WTC11 (cell line): ENCODE measurements around the gene SND1.

Experiments
- CBFB ChIP-seq: sonication (generic); formaldehyde crosslinking; IDR thresholded peaks from 2 replicates; pipeline ENCODE4 v1.8.1; 2022; ENCODE audit warnings: mild to moderate bottlenecking, low read depth, missing genetic modification reagents
- CREB1 ChIP-seq: sonication (generic); formaldehyde crosslinking; IDR thresholded peaks from 2 replicates; pipeline ENCODE4 v1.8.0; 2023; ENCODE audit warnings: mild to moderate bottlenecking, missing genetic modification reagents
- CTCF ChIP-seq: fragments of 200-600 bp; IDR thresholded peaks from 2 replicates; pipeline ENCODE4 v1.8.0; 2022; ENCODE audit warnings: antibody characterized with exemption
- ESRRA ChIP-seq: sonication (generic); formaldehyde crosslinking; IDR thresholded peaks from 2 replicates; pipeline ENCODE4 v1.8.1; 2022; ENCODE audit warnings: mild to moderate bottlenecking, missing genetic modification reagents, borderline replicate concordance
- JUN ChIP-seq: sonication (generic); formaldehyde crosslinking; IDR thresholded peaks from 2 replicates; pipeline ENCODE4 v1.8.0; 2023; ENCODE audit warnings: mild to moderate bottlenecking, missing genetic modification reagents
- NFATC4 ChIP-seq: fragments of 250-450 bp; sonication (Bioruptor Pico); IDR thresholded peaks from 2 replicates; pipeline ENCODE4 v1.9.0; 2021; ENCODE audit warnings: mild to moderate bottlenecking
- SP1 ChIP-seq: sonication (generic); formaldehyde crosslinking; conservative IDR thresholded peaks from 2 replicates; pipeline ENCODE4 v1.8.1; 2022; ENCODE audit warnings: missing genetic modification reagents
- USF1 ChIP-seq: sonication (generic); formaldehyde crosslinking; IDR thresholded peaks from 2 replicates; pipeline ENCODE4 v1.8.0; 2022; ENCODE audit warnings: mild to moderate bottlenecking, missing genetic modification reagents
- USF2 ChIP-seq: sonication (generic); formaldehyde crosslinking; IDR thresholded peaks from 2 replicates; pipeline ENCODE4 v1.8.1; 2023; ENCODE audit warnings: mild to moderate bottlenecking, missing genetic modification reagents, moderate library complexity
- ZNF121 ChIP-seq: sonication (generic); formaldehyde crosslinking; IDR thresholded peaks from 2 replicates; pipeline ENCODE4 v1.8.0; 2023; ENCODE audit warnings: missing genetic modification reagents
- ZNF423 ChIP-seq: fragments of 250-450 bp; sonication (Bioruptor Pico); IDR thresholded peaks from 2 replicates; pipeline ENCODE4 v2.1.2; 2022; ENCODE audit warnings: mild to moderate bottlenecking, moderate library complexity
- TF ChIP-seq, protein P1 (sequence below): sonication (generic); formaldehyde crosslinking; IDR thresholded peaks from 2 replicates; pipeline ENCODE4 v1.8.0; 2022; ENCODE audit warnings: mild to moderate bottlenecking, missing genetic modification reagents
- TF ChIP-seq, protein P2 (sequence below): sonication (generic); formaldehyde crosslinking; IDR thresholded peaks from 2 replicates; pipeline ENCODE4 v1.8.0; 2022; ENCODE audit warnings: mild to moderate bottlenecking, missing genetic modification reagents
- TF ChIP-seq, protein P3 (sequence below): sonication (generic); formaldehyde crosslinking; IDR thresholded peaks from 2 replicates; pipeline ENCODE4 v1.8.0; 2023; ENCODE audit warnings: missing genetic modification reagents

GRCh38 chr7:127835679-127836078 lies 183.7 kb downstream of the SND1 start:
- TF ChIP-seq CTCF (no peak), JUN (CRISPR knock-in tag) (no peak), SP1 (no peak), CREB1 (CRISPR knock-in tag) (no peak), NFATC4 (no peak), USF2 (CRISPR knock-in tag) (no peak), ESRRA (CRISPR knock-in tag) (no peak), ZNF121 (CRISPR knock-in tag) (no peak), CBFB (CRISPR knock-in tag) (no peak), ZNF423 (CRISPR knock-in tag) (no peak), USF1 (no peak)
- TF ChIP-seq, protein P1, sequence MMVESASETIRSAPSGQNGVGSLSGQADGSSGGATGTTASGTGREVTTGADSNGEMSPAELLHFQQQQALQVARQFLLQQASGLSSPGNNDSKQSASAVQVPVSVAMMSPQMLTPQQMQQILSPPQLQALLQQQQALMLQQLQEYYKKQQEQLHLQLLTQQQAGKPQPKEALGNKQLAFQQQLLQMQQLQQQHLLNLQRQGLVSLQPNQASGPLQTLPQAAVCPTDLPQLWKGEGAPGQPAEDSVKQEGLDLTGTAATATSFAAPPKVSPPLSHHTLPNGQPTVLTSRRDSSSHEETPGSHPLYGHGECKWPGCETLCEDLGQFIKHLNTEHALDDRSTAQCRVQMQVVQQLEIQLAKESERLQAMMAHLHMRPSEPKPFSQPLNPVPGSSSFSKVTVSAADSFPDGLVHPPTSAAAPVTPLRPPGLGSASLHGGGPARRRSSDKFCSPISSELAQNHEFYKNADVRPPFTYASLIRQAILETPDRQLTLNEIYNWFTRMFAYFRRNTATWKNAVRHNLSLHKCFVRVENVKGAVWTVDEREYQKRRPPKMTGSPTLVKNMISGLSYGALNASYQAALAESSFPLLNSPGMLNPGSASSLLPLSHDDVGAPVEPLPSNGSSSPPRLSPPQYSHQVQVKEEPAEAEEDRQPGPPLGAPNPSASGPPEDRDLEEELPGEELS = no peak
- TF ChIP-seq, protein P2, sequence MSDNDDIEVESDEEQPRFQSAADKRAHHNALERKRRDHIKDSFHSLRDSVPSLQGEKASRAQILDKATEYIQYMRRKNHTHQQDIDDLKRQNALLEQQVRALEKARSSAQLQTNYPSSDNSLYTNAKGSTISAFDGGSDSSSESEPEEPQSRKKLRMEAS (CRISPR knock-in tag) = no peak
- TF ChIP-seq, protein P3, sequence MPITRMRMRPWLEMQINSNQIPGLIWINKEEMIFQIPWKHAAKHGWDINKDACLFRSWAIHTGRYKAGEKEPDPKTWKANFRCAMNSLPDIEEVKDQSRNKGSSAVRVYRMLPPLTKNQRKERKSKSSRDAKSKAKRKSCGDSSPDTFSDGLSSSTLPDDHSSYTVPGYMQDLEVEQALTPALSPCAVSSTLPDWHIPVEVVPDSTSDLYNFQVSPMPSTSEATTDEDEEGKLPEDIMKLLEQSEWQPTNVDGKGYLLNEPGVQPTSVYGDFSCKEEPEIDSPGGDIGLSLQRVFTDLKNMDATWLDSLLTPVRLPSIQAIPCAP (CRISPR knock-in tag) = no peak
